DND-41 (cell line): ENCODE measurements around the gene CARNS1.

Source experiments
- ATAC-seq: fragments of 200-7000 bp; cut with Tn5 transposase; 3 replicates; pipeline ENCODE4 v1.9.1; 2021; ENCODE audit warnings: low read depth; ENCODE audit not compliant: insufficient read depth
- DNase-seq: peaks from one replicate; pipeline ENCODE4 v3.0.0-alpha.2; 2020
- H2AFZ ChIP-seq: 2 replicates; pipeline ENCODE4 v1.6.0; 2012; ENCODE audit warnings: low read depth, low read length
- H3K27ac ChIP-seq: 2 replicates; pipeline ENCODE4 v1.5.1; 2012; ENCODE audit warnings: low read length, inconsistent platforms
- H3K27me3 ChIP-seq: fragments of 200-600 bp; sonication (generic); 2 replicates; pipeline ENCODE4 v1.6.0; 2012; ENCODE audit warnings: low read length, mild to moderate bottlenecking, inconsistent platforms; ENCODE audit not compliant: insufficient read depth, poor library complexity
- H3K36me3 ChIP-seq: 2 replicates; pipeline ENCODE4 v1.5.1; 2012; ENCODE audit warnings: low read length, inconsistent platforms; ENCODE audit not compliant: insufficient read depth
- H3K4me1 ChIP-seq: 2 replicates; pipeline ENCODE4 v1.5.1; 2012; ENCODE audit warnings: mild to moderate bottlenecking, low read length; ENCODE audit not compliant: insufficient read depth
- H3K4me2 ChIP-seq: 2 replicates; pipeline ENCODE4 v1.6.0; 2012; ENCODE audit warnings: mild to moderate bottlenecking, moderate library complexity, low read length, inconsistent platforms; ENCODE audit not compliant: insufficient read depth
- H3K4me3 ChIP-seq, 2 experiments: fragments of 200-600 bp in 1 of 2; shearing (Covaris generic) in 1 of 2; 2 replicates each; pipeline ENCODE4 v1.5.1; 2012 to 2016; ENCODE audit warnings: inconsistent platforms in 2 of 2, low read length in 2 of 2, mild to moderate bottlenecking in 2 of 2, low read depth in 1 of 2, moderate library complexity in 1 of 2
- H3K79me2 ChIP-seq: 2 replicates; pipeline ENCODE4 v1.6.0; 2012; ENCODE audit warnings: low read length, inconsistent platforms; ENCODE audit not compliant: insufficient read depth
- H3K9ac ChIP-seq: 2 replicates; pipeline ENCODE4 v1.6.0; 2012; ENCODE audit warnings: low read depth, mild to moderate bottlenecking, inconsistent platforms, low read length, moderate library complexity
- H3K9me3 ChIP-seq: 2 replicates; pipeline ENCODE4 v1.5.1; 2012; ENCODE audit warnings: low read length, moderate library complexity, mild to moderate bottlenecking, inconsistent platforms; ENCODE audit not compliant: insufficient read depth, severe bottlenecking
- H4K20me1 ChIP-seq: 2 replicates; pipeline ENCODE4 v1.6.0; 2012; ENCODE audit warnings: low read length; ENCODE audit not compliant: insufficient read depth
- EZH2 ChIP-seq: IDR thresholded peaks from 3 replicates; pipeline ENCODE4 v1.6.1; 2012; ENCODE audit warnings: borderline replicate concordance, low read depth, mild to moderate bottlenecking, moderate library complexity, low read length, inconsistent platforms; ENCODE audit not compliant: severe bottlenecking
- TF ChIP-seq, protein P1 (sequence below): IDR thresholded peaks from 2 replicates; pipeline ENCODE4 v1.5.1; 2012; ENCODE audit warnings: borderline replicate concordance, low read length, moderate library complexity, mild to moderate bottlenecking; ENCODE audit not compliant: poor library complexity, severe bottlenecking; ENCODE audit errors: extremely low read depth

Gene CARNS1

DNA sequence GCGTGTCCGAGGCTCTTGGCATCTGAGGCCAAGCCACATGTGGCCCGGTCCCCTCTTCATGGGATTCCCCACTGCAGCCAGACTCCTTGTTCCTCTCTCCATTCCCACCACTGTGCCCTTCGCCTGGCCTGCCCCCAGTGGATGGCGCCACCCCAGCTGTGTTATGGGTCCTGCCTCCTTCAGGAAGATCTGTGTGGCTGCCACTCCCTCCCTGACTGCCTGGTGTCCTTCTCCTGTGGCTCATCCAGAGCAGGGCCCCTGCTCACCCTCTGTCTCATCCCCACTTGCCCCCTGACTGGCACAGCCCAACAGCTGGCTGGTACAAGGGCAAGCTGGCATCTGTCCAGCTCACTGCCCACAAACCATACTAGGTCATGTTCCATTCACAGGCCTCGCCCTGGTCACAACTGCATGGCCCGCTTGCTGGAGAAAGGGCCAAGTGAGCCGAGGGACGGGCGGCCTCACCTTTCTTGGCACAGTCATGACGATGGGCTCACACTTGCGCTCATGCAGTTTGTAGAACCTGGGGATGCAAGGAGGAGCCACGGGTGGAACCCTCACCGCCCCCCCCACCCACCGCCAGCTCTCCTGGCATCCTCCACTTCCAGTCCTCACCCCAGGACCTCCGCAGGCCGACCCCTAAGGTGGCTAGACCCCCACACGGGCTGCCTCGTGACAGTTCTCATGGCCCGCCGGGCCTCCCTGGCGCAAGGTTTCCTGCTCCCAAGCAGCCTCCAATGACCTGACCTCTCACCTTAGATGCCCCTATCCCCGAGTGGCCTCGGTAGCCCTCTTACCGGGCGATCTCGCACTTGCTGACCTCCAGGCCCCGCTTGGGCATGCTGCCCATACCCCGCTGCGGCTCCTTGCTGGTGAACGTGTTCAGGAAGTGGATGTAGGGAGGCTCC is 24.1 kb downstream of the CARNS1 start:
- H4K20me1 ChIP-seq, result peaks cover 27% of the 10 kb centered on the region
- TF ChIP-seq, protein P1, sequence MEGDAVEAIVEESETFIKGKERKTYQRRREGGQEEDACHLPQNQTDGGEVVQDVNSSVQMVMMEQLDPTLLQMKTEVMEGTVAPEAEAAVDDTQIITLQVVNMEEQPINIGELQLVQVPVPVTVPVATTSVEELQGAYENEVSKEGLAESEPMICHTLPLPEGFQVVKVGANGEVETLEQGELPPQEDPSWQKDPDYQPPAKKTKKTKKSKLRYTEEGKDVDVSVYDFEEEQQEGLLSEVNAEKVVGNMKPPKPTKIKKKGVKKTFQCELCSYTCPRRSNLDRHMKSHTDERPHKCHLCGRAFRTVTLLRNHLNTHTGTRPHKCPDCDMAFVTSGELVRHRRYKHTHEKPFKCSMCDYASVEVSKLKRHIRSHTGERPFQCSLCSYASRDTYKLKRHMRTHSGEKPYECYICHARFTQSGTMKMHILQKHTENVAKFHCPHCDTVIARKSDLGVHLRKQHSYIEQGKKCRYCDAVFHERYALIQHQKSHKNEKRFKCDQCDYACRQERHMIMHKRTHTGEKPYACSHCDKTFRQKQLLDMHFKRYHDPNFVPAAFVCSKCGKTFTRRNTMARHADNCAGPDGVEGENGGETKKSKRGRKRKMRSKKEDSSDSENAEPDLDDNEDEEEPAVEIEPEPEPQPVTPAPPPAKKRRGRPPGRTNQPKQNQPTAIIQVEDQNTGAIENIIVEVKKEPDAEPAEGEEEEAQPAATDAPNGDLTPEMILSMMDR, result peak; percentile 60
- TF ChIP-seq EZH2, result no peak
- H3K9me3 ChIP-seq, result no peaks in the 10 kb centered on the region
- H3K27me3 ChIP-seq, result no peaks in the 10 kb centered on the region
- peak overlapping the region; percentile 99; the same call in 1 of the 2 replicates for H3K9ac ChIP-seq
- peak overlapping the region; percentile 99; the same call in 1 of the 2 replicates for H3K4me2 ChIP-seq
- DNase-seq, result peak; percentile 52
- 0 out of 4 replicates have a peak overlapping the region, but pooled peaks of 1 of the 2 experiments have one; percentile 20 for H3K4me3 ChIP-seq
- H3K79me2 ChIP-seq, result peaks cover 58% of the 10 kb centered on the region
- ATAC-seq, result no peak
- no peak overlapping the region for H2AFZ ChIP-seq
- H3K4me1 ChIP-seq, result peaks cover 69% of the 10 kb centered on the region
- peak overlapping the region; percentile 100 for H3K27ac ChIP-seq
- peaks cover 47% of the 10 kb centered on the region for H3K36me3 ChIP-seq

DNA sequence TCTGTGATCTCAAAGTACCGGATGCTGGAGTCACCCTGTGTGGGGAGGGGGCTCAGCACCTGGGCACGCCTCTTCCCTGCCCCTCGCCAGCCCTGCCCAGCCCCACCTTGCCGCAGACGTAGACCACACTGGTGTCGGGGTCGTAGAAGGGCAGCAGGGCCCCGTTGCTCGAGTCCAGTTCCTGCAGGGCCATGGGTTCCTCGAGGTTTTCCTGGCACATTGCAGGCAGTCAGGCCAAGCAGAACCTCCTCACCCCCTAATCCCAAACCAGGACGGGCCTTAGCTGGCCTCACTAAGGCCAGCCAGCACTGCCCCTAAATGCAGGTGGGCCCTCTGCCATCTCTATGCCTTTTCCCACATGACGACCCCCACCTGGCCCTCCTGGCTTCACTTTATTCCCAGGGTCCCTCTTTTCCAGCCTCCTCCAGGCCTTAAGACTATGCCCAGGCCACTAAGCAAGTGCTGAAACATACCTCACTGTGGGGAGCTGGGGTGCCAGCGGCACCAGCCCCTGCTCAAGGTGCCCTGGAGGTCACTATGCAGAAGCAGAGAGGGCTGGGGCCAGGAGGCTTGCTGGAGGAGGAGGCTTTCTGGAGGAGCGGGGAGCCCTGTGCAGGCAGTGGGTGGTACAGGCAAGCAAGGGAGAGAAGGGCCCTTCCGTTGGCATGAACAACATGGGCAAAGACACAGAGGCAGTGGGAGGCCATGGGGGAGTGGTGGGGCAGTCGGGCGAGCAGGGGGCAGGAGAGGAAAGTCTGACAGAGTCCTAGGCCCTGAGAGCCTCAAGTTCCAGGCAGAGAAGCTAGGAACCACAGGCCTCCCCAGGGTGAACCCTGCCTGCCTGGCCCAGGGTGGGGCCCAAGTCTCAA is 25.0 kb downstream of the CARNS1 start:
- H4K20me1 ChIP-seq, result peaks cover 18% of the 10 kb centered on the region
- H3K4me2 ChIP-seq, result no peak overlapping the region
- no peak overlapping the region for H3K4me3 ChIP-seq
- ATAC-seq (no peak), DNase-seq (peak; percentile 23)
- no peaks in the 10 kb centered on the region for H3K9me3 ChIP-seq
- H3K36me3 ChIP-seq, result peaks cover 38% of the 10 kb centered on the region
- H3K27me3 ChIP-seq, result no peaks in the 10 kb centered on the region
- peak overlapping the region; percentile 59 for H3K27ac ChIP-seq
- 0 out of 2 replicates have a peak overlapping the region, but pooled peaks have one; percentile 7 for H3K9ac ChIP-seq
- no peak overlapping the region for H2AFZ ChIP-seq
- peaks cover 69% of the 10 kb centered on the region for H3K4me1 ChIP-seq
- TF ChIP-seq EZH2, result no peak
- TF ChIP-seq, protein P1, result no peak
- peaks cover 55% of the 10 kb centered on the region for H3K79me2 ChIP-seq

DNA sequence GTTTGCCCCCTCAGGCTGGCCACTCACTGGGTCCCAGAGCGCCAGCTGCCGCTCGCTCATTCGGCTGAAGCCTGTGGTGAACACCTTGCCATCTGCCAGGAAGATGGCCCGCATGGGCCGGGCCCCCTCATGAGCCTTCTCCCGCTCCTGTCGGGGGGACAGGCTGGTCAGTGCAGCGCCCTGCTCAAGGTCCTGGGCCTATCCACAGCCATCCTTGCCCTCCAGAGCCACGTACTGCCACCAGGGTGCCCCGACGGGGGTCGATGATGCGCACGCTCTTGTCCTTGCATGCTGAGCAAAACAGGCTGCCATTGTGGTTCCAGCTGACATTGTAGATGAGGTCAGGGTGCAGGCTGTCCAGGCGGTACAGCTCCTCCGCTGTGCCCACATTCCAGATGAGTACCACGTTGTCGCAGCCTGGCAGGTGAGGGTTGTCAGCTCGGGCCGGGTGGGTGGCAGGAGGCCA is 25.7 kb downstream of the CARNS1 start:
- DNase-seq (peak; percentile 18), ATAC-seq (no peak)
- no peaks in the 10 kb centered on the region for H3K27me3 ChIP-seq
- H3K4me2 ChIP-seq, result no peak overlapping the region
- H3K9me3 ChIP-seq, result no peaks in the 10 kb centered on the region
- no peak overlapping the region for H2AFZ ChIP-seq
- peaks cover 49% of the 10 kb centered on the region for H3K79me2 ChIP-seq
- TF ChIP-seq EZH2, result no peak
- TF ChIP-seq, protein P1, result no peak
- no peak overlapping the region for H3K9ac ChIP-seq
- H3K36me3 ChIP-seq, result peaks cover 31% of the 10 kb centered on the region
- peaks cover 11% of the 10 kb centered on the region for H4K20me1 ChIP-seq
- H3K4me3 ChIP-seq, result no peak overlapping the region
- H3K27ac ChIP-seq, result peak overlapping the region; percentile 59
- peaks cover 64% of the 10 kb centered on the region for H3K4me1 ChIP-seq
